ENCODE data around the gene B3GNT2.

DNA sequence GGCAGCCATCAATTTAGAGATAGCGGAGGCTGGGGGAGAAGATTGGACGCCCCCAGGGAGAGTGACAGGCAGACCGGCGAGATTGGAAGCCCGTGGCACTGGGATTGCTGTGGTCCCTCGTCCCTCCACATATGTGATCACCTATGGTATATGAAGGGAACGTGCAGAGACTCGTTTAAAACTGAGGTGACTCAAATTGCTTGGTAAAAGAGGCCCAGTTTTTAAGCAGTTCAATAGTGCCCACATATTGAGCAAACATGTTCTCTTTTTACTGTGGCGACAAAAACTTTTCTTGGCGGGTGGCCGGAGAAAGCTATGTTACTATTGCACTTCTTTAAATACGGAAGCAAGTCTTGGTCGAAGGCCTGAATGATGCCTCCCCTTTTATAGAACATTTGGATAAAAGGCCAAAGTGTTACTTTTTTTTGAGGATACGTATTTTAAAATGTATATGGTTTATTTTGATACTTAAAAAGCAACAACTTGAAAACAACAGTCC is 9.1 kb downstream of the B3GNT2 start:
- TF ChIP-seq, protein P1, sequence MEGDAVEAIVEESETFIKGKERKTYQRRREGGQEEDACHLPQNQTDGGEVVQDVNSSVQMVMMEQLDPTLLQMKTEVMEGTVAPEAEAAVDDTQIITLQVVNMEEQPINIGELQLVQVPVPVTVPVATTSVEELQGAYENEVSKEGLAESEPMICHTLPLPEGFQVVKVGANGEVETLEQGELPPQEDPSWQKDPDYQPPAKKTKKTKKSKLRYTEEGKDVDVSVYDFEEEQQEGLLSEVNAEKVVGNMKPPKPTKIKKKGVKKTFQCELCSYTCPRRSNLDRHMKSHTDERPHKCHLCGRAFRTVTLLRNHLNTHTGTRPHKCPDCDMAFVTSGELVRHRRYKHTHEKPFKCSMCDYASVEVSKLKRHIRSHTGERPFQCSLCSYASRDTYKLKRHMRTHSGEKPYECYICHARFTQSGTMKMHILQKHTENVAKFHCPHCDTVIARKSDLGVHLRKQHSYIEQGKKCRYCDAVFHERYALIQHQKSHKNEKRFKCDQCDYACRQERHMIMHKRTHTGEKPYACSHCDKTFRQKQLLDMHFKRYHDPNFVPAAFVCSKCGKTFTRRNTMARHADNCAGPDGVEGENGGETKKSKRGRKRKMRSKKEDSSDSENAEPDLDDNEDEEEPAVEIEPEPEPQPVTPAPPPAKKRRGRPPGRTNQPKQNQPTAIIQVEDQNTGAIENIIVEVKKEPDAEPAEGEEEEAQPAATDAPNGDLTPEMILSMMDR (IDR thresholded peaks at IDR 0.05) = no peak
- TF ChIP-seq, protein P2, sequence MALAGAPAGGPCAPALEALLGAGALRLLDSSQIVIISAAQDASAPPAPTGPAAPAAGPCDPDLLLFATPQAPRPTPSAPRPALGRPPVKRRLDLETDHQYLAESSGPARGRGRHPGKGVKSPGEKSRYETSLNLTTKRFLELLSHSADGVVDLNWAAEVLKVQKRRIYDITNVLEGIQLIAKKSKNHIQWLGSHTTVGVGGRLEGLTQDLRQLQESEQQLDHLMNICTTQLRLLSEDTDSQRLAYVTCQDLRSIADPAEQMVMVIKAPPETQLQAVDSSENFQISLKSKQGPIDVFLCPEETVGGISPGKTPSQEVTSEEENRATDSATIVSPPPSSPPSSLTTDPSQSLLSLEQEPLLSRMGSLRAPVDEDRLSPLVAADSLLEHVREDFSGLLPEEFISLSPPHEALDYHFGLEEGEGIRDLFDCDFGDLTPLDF (CRISPR knock-in tag; IDR thresholded peaks at IDR 0.05) = no peak
- TF ChIP-seq ATF6 (CRISPR knock-in tag; IDR thresholded peaks at IDR 0.05) = no peak
- no peak for TF ChIP-seq RELA (CRISPR knock-in tag; IDR thresholded peaks at IDR 0.05; ENCODE audit: borderline replicate concordance)
- TF ChIP-seq SP1 (CRISPR knock-in tag; conservative IDR thresholded peaks at IDR 0.05) = no peak
- no peak for TF ChIP-seq GTF2I (CRISPR knock-in tag; conservative IDR thresholded peaks at IDR 0.05)

Measured in WTC11 (cell line).